Keratinocyte (primary cell): ENCODE data around the gene NRROS.

ENCODE experiments used
- EZH2 ChIP-seq: IDR thresholded peaks from one replicate; pipeline ENCODE4 v1.6.1; 2012; ENCODE audit warnings: inconsistent platforms, mild to moderate bottlenecking, low read length, moderate library complexity
- TF ChIP-seq, protein P1 (sequence below), 3 experiments: IDR thresholded peaks in 1 of 3; conservative IDR thresholded peaks in 1 of 3; optimal IDR thresholded peaks in 1 of 3; 2 replicates in 2 of 3; 3 replicates in 1 of 3; pipeline versions ENCODE3 to v1.5.1; 2011; ENCODE audit warnings: low read length in 3 of 3, mild to moderate bottlenecking in 3 of 3, moderate library complexity in 2 of 3, control low read depth in 1 of 3, inconsistent platforms in 1 of 3; ENCODE audit not compliant: insufficient read depth in 2 of 3; ENCODE audit errors: extremely low read depth in 1 of 3

DNA sequence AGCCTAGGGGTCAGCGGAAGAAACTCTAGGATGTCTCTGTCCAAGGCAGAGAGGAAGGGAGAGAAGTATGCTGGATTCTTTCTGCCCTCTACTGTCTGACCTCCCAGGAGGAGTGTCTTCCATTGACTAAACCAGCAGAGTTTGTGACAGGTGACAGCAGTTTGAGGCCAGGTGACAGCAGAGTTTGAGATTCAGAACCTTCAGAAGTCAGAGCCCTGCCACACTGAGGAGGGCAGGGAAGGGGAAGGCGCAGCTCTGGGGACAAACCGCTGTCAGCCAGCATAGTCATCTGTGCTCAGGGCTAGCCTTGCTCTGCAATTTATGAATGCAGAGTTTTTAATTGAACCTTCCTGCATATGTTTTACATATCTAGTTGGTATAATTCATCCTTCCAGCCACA is 12.3 kb downstream of the NRROS start:
- TF ChIP-seq, protein P1, sequence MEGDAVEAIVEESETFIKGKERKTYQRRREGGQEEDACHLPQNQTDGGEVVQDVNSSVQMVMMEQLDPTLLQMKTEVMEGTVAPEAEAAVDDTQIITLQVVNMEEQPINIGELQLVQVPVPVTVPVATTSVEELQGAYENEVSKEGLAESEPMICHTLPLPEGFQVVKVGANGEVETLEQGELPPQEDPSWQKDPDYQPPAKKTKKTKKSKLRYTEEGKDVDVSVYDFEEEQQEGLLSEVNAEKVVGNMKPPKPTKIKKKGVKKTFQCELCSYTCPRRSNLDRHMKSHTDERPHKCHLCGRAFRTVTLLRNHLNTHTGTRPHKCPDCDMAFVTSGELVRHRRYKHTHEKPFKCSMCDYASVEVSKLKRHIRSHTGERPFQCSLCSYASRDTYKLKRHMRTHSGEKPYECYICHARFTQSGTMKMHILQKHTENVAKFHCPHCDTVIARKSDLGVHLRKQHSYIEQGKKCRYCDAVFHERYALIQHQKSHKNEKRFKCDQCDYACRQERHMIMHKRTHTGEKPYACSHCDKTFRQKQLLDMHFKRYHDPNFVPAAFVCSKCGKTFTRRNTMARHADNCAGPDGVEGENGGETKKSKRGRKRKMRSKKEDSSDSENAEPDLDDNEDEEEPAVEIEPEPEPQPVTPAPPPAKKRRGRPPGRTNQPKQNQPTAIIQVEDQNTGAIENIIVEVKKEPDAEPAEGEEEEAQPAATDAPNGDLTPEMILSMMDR (optimal IDR thresholded peaks at IDR 0.05 in 1 of 3, IDR thresholded peaks at IDR 0.05 in 1 of 3, conservative IDR thresholded peaks at IDR 0.05 in 1 of 3; ENCODE audit: extremely low read depth in 1 of 3, insufficient read depth in 2 of 3, low read length in 3 of 3): no peak
- TF ChIP-seq EZH2: no peak
